ENCODE measurements around the gene PCBP3. TPM values are rescaled to one million over a fixed set of nuclear protein-coding genes. Genes with fewer than 3 reads are reported as not detected.
"Not testable (repeated sequence)": the region's sequence is repeated elsewhere in the genome, so short reads cannot be mapped to it uniquely, and the experiment has no call there.

The PCBP3 gene
- total RNA-seq, 1 donor from 2014 or later = 11.8 TPM

- Mint-ChIP-seq H3K9me3 (ENCODE audit: low read depth) (no peaks in the 10 kb centered on the region), H3K27ac (ENCODE audit: unreplicated experiment) (no peak overlapping the region), H3K4me1 (ENCODE audit: low read depth) (peaks cover 22% of the 10 kb centered on the region), H3K4me3 (ENCODE audit: unreplicated experiment) (no peak overlapping the region), H3K36me3 (ENCODE audit: low read depth) (no peaks in the 10 kb centered on the region), H3K27me3 (ENCODE audit: low read depth) (no peaks in the 10 kb centered on the region)
- no peak for DNase-seq (ENCODE audit: low spot score)
- TF ChIP-seq CTCF (IDR thresholded peaks at IDR 0.05) = no peak
Observed at GRCh38 chr21:45947716-45948255, 304.3 kb downstream of the PCBP3 start.

DNA sequence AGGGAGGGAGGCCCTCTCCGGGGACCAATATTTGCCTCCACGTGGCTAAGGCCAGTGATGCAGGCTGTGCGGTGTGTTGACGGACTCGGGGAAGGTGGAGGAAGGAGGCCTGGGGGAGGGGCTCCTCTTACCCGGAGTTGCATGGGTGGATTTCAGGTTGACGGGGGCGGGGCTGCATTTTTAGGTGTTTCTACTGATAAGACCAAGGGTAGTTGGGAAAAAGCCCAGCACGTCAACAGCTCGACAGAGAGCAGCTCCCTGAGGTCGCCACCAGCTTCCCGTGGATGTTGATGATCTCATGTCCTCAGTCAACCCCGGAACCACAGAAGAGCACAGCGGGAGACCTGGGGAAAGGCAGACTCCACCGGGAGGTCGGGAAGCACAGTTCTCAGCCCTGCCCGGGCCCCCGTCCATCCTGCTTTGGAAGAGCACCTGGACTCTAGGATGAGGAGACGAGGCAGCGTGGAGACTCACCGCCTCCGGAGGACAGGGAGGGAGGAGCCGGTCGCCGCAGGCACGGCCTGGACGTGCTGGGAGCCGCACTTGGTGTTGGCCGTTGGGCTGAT lies 305.1 kb downstream of the PCBP3 start:
- TF ChIP-seq CTCF (IDR thresholded peaks at IDR 0.05) = no peak
- peaks cover 31% of the 10 kb centered on the region for H3K4me1 Mint-ChIP-seq (ENCODE audit: low read depth)
- H3K4me3 Mint-ChIP-seq (ENCODE audit: unreplicated experiment) = no peak overlapping the region
- no peak for DNase-seq (ENCODE audit: low spot score)
- no peak overlapping the region for H3K27ac Mint-ChIP-seq (ENCODE audit: unreplicated experiment)
- H3K36me3 Mint-ChIP-seq (ENCODE audit: low read depth) = no peaks in the 10 kb centered on the region
- no peaks in the 10 kb centered on the region for H3K9me3 Mint-ChIP-seq (ENCODE audit: low read depth)
- H3K27me3 Mint-ChIP-seq (ENCODE audit: low read depth) = no peaks in the 10 kb centered on the region

DNA sequence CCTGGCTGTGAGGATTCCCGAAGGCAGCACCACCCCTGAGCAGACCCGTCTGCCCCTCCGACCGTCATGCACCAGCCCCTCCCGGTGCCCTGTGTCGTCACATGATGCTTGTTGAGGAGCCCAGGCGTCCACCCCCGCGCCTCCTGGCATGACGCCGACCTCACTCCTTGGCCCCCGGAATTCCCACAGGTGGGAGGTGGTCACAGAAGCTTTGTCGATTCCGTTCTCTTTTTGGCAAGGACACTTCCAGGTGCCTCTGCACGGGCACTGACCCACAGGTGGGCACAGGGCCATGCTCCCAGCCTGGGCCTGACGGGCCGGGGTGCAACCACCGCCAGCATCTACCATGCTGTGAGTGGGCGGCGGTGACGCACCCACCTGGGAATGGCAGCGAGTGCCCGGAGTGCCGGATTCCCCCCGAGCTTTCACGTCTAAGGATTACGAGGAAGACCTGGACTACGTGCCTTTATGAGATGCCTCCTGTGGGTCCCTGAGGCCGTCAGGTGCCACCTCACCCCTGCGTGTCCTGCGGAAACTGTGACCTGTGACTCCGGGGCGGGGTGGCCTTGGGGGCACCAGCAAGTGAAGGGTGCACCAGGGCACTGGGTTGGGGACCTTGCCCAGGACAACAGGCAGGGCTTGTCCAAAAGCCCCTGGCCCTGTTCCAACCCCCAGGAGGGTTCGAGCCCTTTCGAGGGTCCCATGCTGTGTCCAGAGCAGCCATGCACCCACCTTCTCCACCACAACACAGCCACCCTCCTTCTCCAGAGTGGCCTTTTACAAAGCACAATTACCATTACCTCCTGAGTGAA lies 306.6 kb downstream of the PCBP3 start:
- TF ChIP-seq CTCF (IDR thresholded peaks at IDR 0.05) = no peak
- Mint-ChIP-seq H3K27ac (ENCODE audit: unreplicated experiment) (peak overlapping the region; percentile 17), H3K27me3 (ENCODE audit: low read depth) (no peaks in the 10 kb centered on the region), H3K36me3 (ENCODE audit: low read depth) (no peaks in the 10 kb centered on the region), H3K9me3 (ENCODE audit: low read depth) (no peaks in the 10 kb centered on the region), H3K4me3 (ENCODE audit: unreplicated experiment) (no peak overlapping the region), H3K4me1 (ENCODE audit: low read depth) (peaks cover 42% of the 10 kb centered on the region)
- DNase-seq (ENCODE audit: low spot score) = no peak

- Mint-ChIP-seq H3K27me3 (ENCODE audit: low read depth) (no peaks in the 10 kb centered on the region), H3K27ac (ENCODE audit: unreplicated experiment) (peak overlapping the region; percentile 32), H3K36me3 (ENCODE audit: low read depth) (no peaks in the 10 kb centered on the region), H3K4me3 (ENCODE audit: unreplicated experiment) (no peak overlapping the region), H3K4me1 (ENCODE audit: low read depth) (peaks cover 42% of the 10 kb centered on the region), H3K9me3 (ENCODE audit: low read depth) (no peaks in the 10 kb centered on the region)
- no peak for DNase-seq (ENCODE audit: low spot score)
- TF ChIP-seq CTCF (IDR thresholded peaks at IDR 0.05) = peak; percentile 16
Observed at GRCh38 chr21:45950740-45951515, 307.4 kb downstream of the PCBP3 start.

GRCh38 chr21:45951676-45952075 lies 308.2 kb downstream of the PCBP3 start:
- no peaks in the 10 kb centered on the region for H3K27me3 Mint-ChIP-seq (ENCODE audit: low read depth)
- peaks cover 42% of the 10 kb centered on the region for H3K4me1 Mint-ChIP-seq (ENCODE audit: low read depth)
- H3K9me3 Mint-ChIP-seq (ENCODE audit: low read depth) = no peaks in the 10 kb centered on the region
- no peak for DNase-seq (ENCODE audit: low spot score)
- no peak overlapping the region for H3K27ac Mint-ChIP-seq (ENCODE audit: unreplicated experiment)
- no peak overlapping the region for H3K4me3 Mint-ChIP-seq (ENCODE audit: unreplicated experiment)
- TF ChIP-seq CTCF (IDR thresholded peaks at IDR 0.05) = no peak
- H3K36me3 Mint-ChIP-seq (ENCODE audit: low read depth) = no peaks in the 10 kb centered on the region

DNA sequence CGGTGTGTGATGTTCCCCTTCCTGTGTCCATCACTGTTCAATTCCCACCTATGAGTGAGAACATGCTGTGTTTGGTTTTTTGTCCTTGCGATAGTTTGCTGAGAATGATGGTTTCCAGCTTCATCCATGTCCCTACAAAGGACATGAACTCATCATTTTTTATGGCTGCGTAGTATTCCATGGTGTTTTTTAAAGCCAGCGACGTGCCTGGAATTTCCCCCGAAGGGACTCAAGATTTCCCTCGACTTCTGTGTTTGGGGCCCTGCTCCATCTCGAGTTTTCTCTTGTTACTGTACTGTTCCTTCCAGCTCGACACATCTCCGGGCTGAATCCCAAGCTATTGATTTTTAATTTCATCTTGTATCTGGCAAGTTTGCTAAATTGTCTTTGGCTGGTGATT lies 309.0 kb downstream of the PCBP3 start:
- H3K9me3 Mint-ChIP-seq (ENCODE audit: low read depth); H3K4me3 Mint-ChIP-seq (ENCODE audit: unreplicated experiment); DNase-seq (ENCODE audit: low spot score); H3K27me3 Mint-ChIP-seq (ENCODE audit: low read depth); H3K36me3 Mint-ChIP-seq (ENCODE audit: low read depth); H3K27ac Mint-ChIP-seq (ENCODE audit: unreplicated experiment): not testable (repeated sequence)
- peaks cover 47% of the 10 kb centered on the region for H3K4me1 Mint-ChIP-seq (ENCODE audit: low read depth)

All from chondrocyte (in vitro differentiated cells).